ENCODE results near the gene AGPAT1. TPM values are rescaled to one million over a fixed set of nuclear protein-coding genes. Genes with fewer than 3 reads are reported as not detected.

The AGPAT1 gene
- total and polyA plus RNA-seq, 2 of the 13 experiments (the other 11 are each of a cell fraction or from before 2014, with no cell fraction given), result 51.3 to 139 TPM

DNA sequence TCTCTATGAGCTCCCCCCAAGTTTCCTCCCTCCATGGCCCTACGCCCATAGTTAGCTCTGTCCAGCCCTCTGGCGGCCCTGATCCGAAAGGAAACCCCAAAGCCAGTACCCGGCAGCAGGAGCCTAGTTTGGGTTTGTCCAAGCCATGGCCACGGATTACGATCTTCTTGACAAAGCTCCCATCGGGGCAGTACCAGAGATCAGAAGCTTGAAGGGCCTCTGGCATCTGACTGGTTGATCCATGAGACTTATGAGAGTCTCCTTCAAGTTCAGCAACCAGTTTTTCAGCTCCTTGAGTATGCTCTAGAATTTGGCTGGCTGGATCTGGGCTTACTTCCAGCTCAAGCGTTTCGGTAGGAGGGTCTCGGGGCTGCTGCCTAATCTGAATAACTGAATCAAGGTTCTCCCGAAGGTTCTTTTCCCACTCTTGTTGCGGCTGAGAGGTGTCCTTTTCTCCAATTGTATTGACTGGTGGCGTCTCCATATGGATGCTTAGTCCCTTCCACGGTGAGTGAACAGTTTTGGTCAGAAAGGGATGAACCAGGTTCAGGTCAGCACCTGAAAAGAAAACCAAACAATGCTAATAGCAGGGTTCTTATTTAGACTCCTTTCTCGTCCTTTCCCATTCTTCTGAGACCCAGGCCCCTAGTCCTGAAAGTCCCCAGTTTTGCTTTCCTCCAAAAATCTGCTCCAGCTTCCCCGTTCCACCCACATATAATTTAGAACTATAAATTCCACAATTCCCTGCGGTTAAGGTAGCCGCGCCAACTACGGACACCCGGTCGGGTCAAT lies 46.4 kb downstream of the AGPAT1 start (continued):
- TF ChIP-seq, protein P1, sequence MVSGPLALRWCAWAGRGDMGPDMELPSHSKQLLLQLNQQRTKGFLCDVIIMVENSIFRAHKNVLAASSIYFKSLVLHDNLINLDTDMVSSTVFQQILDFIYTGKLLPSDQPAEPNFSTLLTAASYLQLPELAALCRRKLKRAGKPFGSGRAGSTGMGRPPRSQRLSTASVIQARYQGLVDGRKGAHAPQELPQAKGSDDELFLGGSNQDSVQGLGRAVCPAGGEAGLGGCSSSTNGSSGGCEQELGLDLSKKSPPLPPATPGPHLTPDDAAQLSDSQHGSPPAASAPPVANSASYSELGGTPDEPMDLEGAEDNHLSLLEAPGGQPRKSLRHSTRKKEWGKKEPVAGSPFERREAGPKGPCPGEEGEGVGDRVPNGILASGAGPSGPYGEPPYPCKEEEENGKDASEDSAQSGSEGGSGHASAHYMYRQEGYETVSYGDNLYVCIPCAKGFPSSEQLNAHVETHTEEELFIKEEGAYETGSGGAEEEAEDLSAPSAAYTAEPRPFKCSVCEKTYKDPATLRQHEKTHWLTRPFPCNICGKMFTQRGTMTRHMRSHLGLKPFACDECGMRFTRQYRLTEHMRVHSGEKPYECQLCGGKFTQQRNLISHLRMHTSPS (CRISPR knock-in tag; IDR thresholded peaks at IDR 0.05; ENCODE audit: low read depth), result no peak

DNA sequence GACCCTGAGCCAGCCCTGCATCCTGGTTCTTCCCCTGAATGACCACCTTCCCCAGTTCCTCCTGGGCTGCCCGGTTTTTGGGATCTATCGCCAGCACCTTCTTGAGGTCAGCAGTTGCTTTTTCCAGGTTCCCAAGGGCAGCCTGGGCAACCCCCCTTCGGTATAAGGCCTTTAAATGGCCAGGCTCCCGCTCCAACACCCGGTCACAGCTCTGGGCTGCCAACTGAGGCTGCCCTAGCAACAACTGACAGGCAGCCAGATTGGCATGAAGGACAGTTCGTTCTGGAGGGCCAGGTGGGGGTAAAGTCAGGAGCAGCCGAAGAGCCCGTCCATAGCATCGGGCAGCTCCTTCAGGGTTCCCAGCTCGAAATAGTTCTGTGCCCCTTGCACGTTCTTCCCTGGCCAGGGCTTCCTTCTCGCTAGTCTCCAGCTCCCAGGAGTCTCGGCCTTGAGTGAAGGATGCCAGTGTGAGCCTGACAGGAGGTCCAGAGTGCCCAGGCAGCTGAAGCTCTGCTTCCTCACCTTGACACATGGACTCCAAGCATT lies 47.1 kb downstream of the AGPAT1 start:
- peaks cover 33% of the 10 kb centered on the region for H3K4me1 ChIP-seq (ENCODE audit: insufficient read depth, low read length)
- peak overlapping the region; percentile 93 for H3K4me2 ChIP-seq (ENCODE audit: low read depth, low read length)
- ATAC-seq (no peak), DNase-seq (ENCODE audit: low spot score) (no peak), FAIRE-seq (no peak)
- in situ Hi-C loops (cut with HindIII; ENCODE audit: extremely low pct_ligation_motif_present, low pct_unique_long_range_greater_than_20kb), result no loop called here
- intact Hi-C loops (cut with micrococcal nuclease; ENCODE audit: unreplicated experiment), result loop anchor here (1.0 kb wide), 1 partner anchor 49 kb away; the partner anchor contains the start of gene RNF5
- peak overlapping the region; percentile 79 to 100 (median 87) for H3K4me3 ChIP-seq (replicated peaks in 1 of 3; ENCODE audit: insufficient read depth in 1 of 3, low read depth in 2 of 3, low read length in 3 of 3)
- no peaks in the 10 kb centered on the region for H4K20me1 ChIP-seq (ENCODE audit: insufficient read depth, low read length)
- no TSS peak for BruUV-seq (replicated peaks)
- peaks cover 25% of the 10 kb centered on the region for H3K79me2 ChIP-seq (ENCODE audit: insufficient read depth, low read length)
- POLR2A ChIA-PET, result interaction anchor here (0.7 to 4.4 kb wide), 25 partner anchors 8 to 843 kb away, joined by 3 to 35 read pairs (median 4); partner anchors contain the start of genes AGPAT1, APOM, HSPA1B and PBX2
- peak overlapping the region; percentile 56 for H3K27ac ChIP-seq (ENCODE audit: extremely low read length, insufficient read depth, low read length)
- H3K27me3 ChIP-seq (ENCODE audit: control insufficient read depth in 1 of 2, insufficient read depth in 2 of 2, low read length in 2 of 2), result peaks cover 0 to 3% of the 10 kb centered on the region in 2 experiments; a peak in 2 of 5 replicates
- 74% methylated on average over 13 of the region's 13 CpGs for WGBS (ENCODE audit: low lambda C conversion rate)
- peak overlapping the region; percentile 75 for H3K9ac ChIP-seq (ENCODE audit: insufficient read depth, low read depth, low read length)
- H3K36me3 ChIP-seq (replicated peaks in 1 of 2; ENCODE audit: control insufficient read depth in 1 of 2, insufficient read depth in 2 of 2, low read length in 2 of 2), result peaks cover 0 to 19% of the 10 kb centered on the region in 2 experiments; a peak in 3 of 5 replicates
- no peak overlapping the region for H2AFZ ChIP-seq (ENCODE audit: low read length)
- no peaks in the 10 kb centered on the region for H3K9me3 ChIP-seq (ENCODE audit: low read length)
- CTCF ChIA-PET (ENCODE audit: low intra/inter-chr PET ratio, low total read pairs), result no interaction called here
- TF ChIP-seq CAMTA2 (CRISPR knock-in tag; IDR thresholded peaks at IDR 0.05; ENCODE audit: borderline replicate concordance) (0 out of 2 replicates have a peak, but pooled peaks have one; percentile 41), RFX5 (IDR thresholded peaks at IDR 0.05; ENCODE audit: low read depth, low read length) (peak; percentile 87), KDM5B (CRISPR knock-in tag; IDR thresholded peaks at IDR 0.05; ENCODE audit: borderline replicate concordance) (peak; percentile 52), SALL2 (CRISPR knock-in tag; IDR thresholded peaks at IDR 0.05) (no peak), ZNF121 (CRISPR knock-in tag; IDR thresholded peaks at IDR 0.05) (no peak), MZF1 (CRISPR knock-in tag; IDR thresholded peaks at IDR 0.05; ENCODE audit: borderline replicate concordance) (0 out of 2 replicates have a peak, but pooled peaks have one; percentile 21), MTA1 (CRISPR knock-in tag; IDR thresholded peaks at IDR 0.05; ENCODE audit: borderline replicate concordance) (peak; percentile 42; the same call in 1 of the 2 replicates), ZFP90 (CRISPR knock-in tag; IDR thresholded peaks at IDR 0.05; ENCODE audit: borderline replicate concordance) (no peak), ZNF543 (CRISPR knock-in tag; IDR thresholded peaks at IDR 0.05) (no peak), SIN3B (IDR thresholded peaks at IDR 0.05; ENCODE audit: low read length) (no peak), ZNF556 (CRISPR knock-in tag; IDR thresholded peaks at IDR 0.05; ENCODE audit: borderline replicate concordance) (0 out of 2 replicates have a peak, but pooled peaks have one; percentile 5), RARG (CRISPR knock-in tag; IDR thresholded peaks at IDR 0.05; ENCODE audit: low read depth) (no peak), ZNF891 (CRISPR knock-in tag; IDR thresholded peaks at IDR 0.05) (peak; percentile 48; the same call in 1 of the 2 replicates), ZNF883 (CRISPR knock-in tag; IDR thresholded peaks at IDR 0.05; ENCODE audit: not compliant biosample characterization) (peak; percentile 7), FOXK2 (IDR thresholded peaks at IDR 0.05) (no peak)
- TF ChIP-seq, protein P2, sequence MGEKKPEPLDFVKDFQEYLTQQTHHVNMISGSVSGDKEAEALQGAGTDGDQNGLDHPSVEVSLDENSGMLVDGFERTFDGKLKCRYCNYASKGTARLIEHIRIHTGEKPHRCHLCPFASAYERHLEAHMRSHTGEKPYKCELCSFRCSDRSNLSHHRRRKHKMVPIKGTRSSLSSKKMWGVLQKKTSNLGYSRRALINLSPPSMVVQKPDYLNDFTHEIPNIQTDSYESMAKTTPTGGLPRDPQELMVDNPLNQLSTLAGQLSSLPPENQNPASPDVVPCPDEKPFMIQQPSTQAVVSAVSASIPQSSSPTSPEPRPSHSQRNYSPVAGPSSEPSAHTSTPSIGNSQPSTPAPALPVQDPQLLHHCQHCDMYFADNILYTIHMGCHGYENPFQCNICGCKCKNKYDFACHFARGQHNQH (CRISPR knock-in tag; IDR thresholded peaks at IDR 0.05), result no peak
- TF ChIP-seq, protein P3, sequence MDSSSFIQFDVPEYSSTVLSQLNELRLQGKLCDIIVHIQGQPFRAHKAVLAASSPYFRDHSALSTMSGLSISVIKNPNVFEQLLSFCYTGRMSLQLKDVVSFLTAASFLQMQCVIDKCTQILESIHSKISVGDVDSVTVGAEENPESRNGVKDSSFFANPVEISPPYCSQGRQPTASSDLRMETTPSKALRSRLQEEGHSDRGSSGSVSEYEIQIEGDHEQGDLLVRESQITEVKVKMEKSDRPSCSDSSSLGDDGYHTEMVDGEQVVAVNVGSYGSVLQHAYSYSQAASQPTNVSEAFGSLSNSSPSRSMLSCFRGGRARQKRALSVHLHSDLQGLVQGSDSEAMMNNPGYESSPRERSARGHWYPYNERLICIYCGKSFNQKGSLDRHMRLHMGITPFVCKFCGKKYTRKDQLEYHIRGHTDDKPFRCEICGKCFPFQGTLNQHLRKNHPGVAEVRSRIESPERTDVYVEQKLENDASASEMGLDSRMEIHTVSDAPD (CRISPR knock-in tag; IDR thresholded peaks at IDR 0.05), result no peak
